Peyer's patch (tissue), 4 donors: Measurements from ENCODE around the gene POLR3K. TPM values are rescaled to one million over a fixed set of nuclear protein-coding genes. Genes with fewer than 3 reads are reported as not detected.
A peak's percentile ranks its signal among the peaks of the same experiment; 100 is the strongest.

Experiments
- DNase-seq, 3 donors: peaks; one replicate each; pipeline ENCODE4 v3.0.0-alpha.2; 2017 to 2019
- H3K27ac ChIP-seq, 4 donors: fragments of 200-600 bp; sonication (generic); one replicate each; pipeline ENCODE4 v1.5.1; 2016 to 2019
- H3K27me3 ChIP-seq, 2 donors: fragments of 200-600 bp; sonication (generic); one replicate each; pipeline ENCODE4 v1.5.1; 2019
- H3K36me3 ChIP-seq, 3 donors: fragments of 200-600 bp; sonication (generic); one replicate each; pipeline ENCODE4 v1.5.1; 2016 to 2019
- H3K4me1 ChIP-seq, 4 donors: fragments of 200-600 bp; sonication (generic); one replicate each; pipeline ENCODE4 v1.5.1; 2016 to 2019
- H3K4me3 ChIP-seq, 4 donors: fragments of 200-600 bp; sonication (generic); 1 replicate in 3 of 4; 2 replicates in 1 of 4; pipeline ENCODE4 v1.5.1; 2016 to 2019; ENCODE audit warnings: mild to moderate bottlenecking in 1 of 4
- H3K9me3 ChIP-seq, 4 donors: fragments of 200-600 bp; sonication (generic); one replicate each; pipeline ENCODE4 v1.5.1; 2016 to 2019; ENCODE audit warnings: mild to moderate bottlenecking in 1 of 4
- CTCF ChIP-seq, 6 experiments: fragments of 450-650 bp in 4 of 6; fragments of 200-600 bp in 2 of 6; sonication (generic) in 1 of 6; IDR thresholded peaks; one replicate each; pipeline ENCODE4 v1.5.1; 2017 to 2019; ENCODE audit warnings: antibody characterized with exemption in 6 of 6, mild to moderate bottlenecking in 3 of 6, moderate library complexity in 1 of 6
- POLR2A ChIP-seq, 2 donors: fragments of 450-650 bp; IDR thresholded peaks; one replicate each; pipeline ENCODE4 v1.5.1; 2017; ENCODE audit warnings: antibody characterized with exemption in 2 of 2, mild to moderate bottlenecking in 2 of 2, moderate library complexity in 2 of 2
- total RNA-seq, 4 donors: library from RNA; depleted of rRNA; stranded (reverse); fragments of >200 nt; gene quantifications; one replicate each; pipeline ENCODE4 v1.1.0, GENCODE V29; 2016

POLR3K gene
- total RNA-seq, 4 donors from 2014 or later, result 2.5 to 6.3 (median 3.3) TPM

GRCh38 chr16:74747-75334, 21.4 kb upstream of the POLR3K start:
- Histone ChIP-seq H3K9me3 (no peaks in the 10 kb centered on the region), H3K27ac (peak overlapping the region; percentile 7 to 92 (median 89)), H3K4me1 (peaks cover 0 to 61% (median 25%) of the 10 kb centered on the region in 4 donors), H3K27me3 (no peaks in the 10 kb centered on the region), H3K4me3 (no peak overlapping the region), H3K36me3 (peaks cover 0 to 6% (median 0%) of the 10 kb centered on the region in 3 donors)
- TF ChIP-seq POLR2A (IDR thresholded peaks at IDR 0.05) (no peak), CTCF (IDR thresholded peaks at IDR 0.05) (no peak)
- DNase-seq, result no peak

GRCh38 chr16:74051-74746, 20.8 kb upstream of the POLR3K start:
- no peak for DNase-seq
- TF ChIP-seq POLR2A (IDR thresholded peaks at IDR 0.05), result no peak
- no peak for TF ChIP-seq CTCF (IDR thresholded peaks at IDR 0.05)
- Histone ChIP-seq H3K36me3 (no peaks in the 10 kb centered on the region), H3K4me1 (peaks cover 0 to 57% (median 25%) of the 10 kb centered on the region in 4 donors), H3K4me3 (no peak overlapping the region), H3K9me3 (no peaks in the 10 kb centered on the region), H3K27ac (peak overlapping the region in 1 of 4 donors; percentile 89), H3K27me3 (no peaks in the 10 kb centered on the region)

GRCh38 chr16:72561-73548, 19.4 kb upstream of the POLR3K start, which contains the start of gene RHBDF1:
Gene RHBDF1 (minus strand): TSS chr16:72631. CDS start chr16:65015, 7,616 bp downstream.
- peak in 2 of 3 donors; percentile 70 to 78 for DNase-seq
- no peaks in the 10 kb centered on the region for H3K27me3 ChIP-seq
- TF ChIP-seq POLR2A (IDR thresholded peaks at IDR 0.05) (peak in 1 of 2 donors; percentile 12), CTCF (IDR thresholded peaks at IDR 0.05) (no peak)

GRCh38 chr16:71540-72401, 18.4 kb upstream of the POLR3K start:
- H3K4me3 ChIP-seq, result peak overlapping the region; percentile 45 to 64 (median 54)
- DNase-seq, result peak; percentile 44 to 82 (median 71)
- H3K36me3 ChIP-seq, result no peaks in the 10 kb centered on the region
- peaks cover 0 to 46% (median 15%) of the 10 kb centered on the region in 4 donors for H3K4me1 ChIP-seq
- no peaks in the 10 kb centered on the region for H3K27me3 ChIP-seq
- peak overlapping the region; percentile 61 to 84 (median 73) for H3K27ac ChIP-seq
- TF ChIP-seq CTCF (IDR thresholded peaks at IDR 0.05), result peak in 3 of 6 experiments; percentile 12 to 18 (median 16)
- no peak for TF ChIP-seq POLR2A (IDR thresholded peaks at IDR 0.05)
- H3K9me3 ChIP-seq, result no peaks in the 10 kb centered on the region

More at GRCh38 chr16:72561-73548, 19.4 kb upstream of the POLR3K start, which contains the start of gene RHBDF1:
- Histone ChIP-seq H3K9me3 (no peaks in the 10 kb centered on the region), H3K4me1 (peaks cover 0 to 55% (median 21%) of the 10 kb centered on the region in 4 donors), H3K36me3 (no peaks in the 10 kb centered on the region), H3K4me3 (peak within 1 kb of the TSS; percentile 45 to 64 (median 54)), H3K27ac (peak within 1 kb of the TSS; percentile 64 to 84 (median 74))
